GM18951 (cell line): Measurements from ENCODE around the gene COLEC12.

ENCODE experiments used
- POLR2A ChIP-seq: IDR thresholded peaks from 4 replicates; pipeline ENCODE4 v1.6.1; 2011; ENCODE audit warnings: mild to moderate bottlenecking; ENCODE audit not compliant: insufficient read length, insufficient read depth; ENCODE audit errors: extremely low read depth
- in situ Hi-C: fragments of 300-500 bp; cut with MboI; formaldehyde crosslinking; loops from one replicate; pipeline ENCODE4 v1.12.0; 2022; ENCODE audit warnings: low sequenced_read_pairs, mixed read lengths, inconsistent platforms; ENCODE audit not compliant: unreplicated experiment

The COLEC12 gene

DNA sequence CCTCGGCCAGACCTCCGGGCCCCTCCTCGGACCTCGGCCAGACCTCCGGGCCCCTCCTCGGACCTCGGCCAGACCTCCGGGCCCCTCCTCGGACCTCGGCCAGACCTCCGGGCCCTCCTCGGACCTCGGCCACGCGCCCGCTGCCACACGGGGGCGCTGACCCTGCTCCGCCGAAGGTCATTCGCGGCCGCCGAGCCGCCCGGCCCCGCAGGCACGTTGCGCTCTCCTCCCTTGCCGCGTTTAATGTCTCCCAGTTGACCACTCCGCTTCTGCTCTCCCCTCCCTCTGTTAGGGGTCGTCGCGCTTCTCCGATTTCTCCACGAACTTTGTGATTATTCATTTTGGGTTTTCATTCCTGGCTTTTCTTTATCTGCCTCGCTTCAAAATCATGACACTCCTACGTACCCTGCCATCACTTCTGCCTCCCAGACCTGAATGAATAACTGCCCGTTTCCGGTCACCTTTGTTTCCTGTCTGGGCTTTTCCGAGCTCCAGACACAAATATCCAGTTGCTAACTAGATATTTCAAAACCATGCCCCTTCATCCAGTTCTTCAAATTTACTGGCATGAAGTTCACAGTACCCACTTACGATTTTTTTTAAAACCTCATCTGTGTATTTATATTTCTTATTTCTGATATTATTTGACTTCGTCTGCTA, 14.8 kb upstream of the COLEC12 start:
- TF ChIP-seq POLR2A, result no peak
- in situ Hi-C loops, result no loop called here

DNA sequence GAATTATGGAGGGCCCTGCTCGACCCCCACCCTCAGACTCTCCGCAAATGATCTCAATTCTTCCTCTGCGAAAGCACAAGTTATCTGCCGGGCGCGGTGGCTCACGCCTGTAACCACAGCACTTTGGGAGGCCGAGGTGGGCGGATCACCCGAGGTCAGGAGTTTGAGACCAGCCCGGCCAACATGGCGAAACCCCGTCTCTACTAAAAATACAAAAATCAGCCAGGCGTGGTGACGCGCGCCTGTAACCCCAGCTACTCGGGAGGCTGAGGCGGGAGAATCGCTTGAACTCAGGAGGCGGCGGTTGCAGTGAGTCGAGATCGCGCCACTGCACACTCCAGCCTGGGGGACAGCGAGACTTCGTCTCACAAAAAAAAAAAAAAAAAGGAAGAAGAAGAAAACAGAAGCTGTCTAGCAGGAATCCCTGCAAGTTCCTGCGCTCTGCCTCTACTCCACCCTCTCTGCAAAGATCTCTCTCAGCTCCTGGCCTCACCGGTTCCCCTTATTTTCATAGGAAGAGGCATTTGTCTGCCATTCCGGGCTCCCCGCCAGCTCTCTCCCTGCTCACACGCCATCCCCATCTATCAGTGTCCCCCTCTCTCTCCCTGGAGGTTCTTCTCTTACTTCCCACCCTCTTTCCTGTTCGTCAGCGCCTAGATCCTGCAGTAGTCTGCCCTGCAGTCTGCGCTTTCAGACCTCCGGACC, 13.5 kb upstream of the COLEC12 start:
- in situ Hi-C loops, result no loop called here

DNA sequence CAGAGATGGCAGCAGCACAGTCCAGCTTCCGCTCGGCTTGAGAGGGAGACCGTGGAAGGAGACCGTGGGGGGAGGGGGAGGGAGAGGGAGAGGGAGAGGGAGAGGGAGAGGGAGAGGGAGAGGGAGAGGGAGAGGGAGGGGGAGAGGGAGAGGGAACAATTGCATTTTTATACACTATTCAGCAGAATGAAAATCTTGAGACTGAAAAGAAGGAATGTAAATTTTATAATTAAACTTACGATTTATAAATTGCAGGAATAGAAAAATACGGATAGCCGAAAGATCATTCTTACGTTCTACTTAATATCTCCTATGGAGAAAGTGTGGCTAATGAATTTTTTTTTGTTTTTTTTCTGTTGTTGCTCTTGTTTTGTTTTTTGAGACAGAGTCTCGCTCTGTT, 12.5 kb upstream of the COLEC12 start:
- in situ Hi-C loops, result no loop called here
- no peak for TF ChIP-seq POLR2A

More for the DNA sequence above, 13.5 kb upstream of the COLEC12 start:
- TF ChIP-seq POLR2A, result no peak

DNA sequence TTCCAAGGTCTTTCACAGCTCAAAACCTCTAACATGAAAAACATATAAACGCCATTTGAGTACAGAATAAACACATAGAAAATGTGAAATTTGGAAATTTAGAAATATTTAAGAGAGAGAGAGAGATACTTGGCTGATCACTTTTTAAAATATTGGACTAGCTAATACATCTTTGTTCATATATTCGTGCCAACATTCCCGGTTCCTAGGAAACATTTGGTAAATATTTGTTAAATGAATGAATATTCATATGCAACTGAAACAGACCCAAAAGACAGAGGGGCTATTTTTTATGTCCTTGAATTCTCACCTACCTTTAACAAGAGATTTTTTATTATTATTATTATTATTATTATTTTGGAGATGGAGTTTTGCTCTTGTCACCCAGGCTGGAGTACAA, 8.3 kb upstream of the COLEC12 start:
- no peak for TF ChIP-seq POLR2A

DNA sequence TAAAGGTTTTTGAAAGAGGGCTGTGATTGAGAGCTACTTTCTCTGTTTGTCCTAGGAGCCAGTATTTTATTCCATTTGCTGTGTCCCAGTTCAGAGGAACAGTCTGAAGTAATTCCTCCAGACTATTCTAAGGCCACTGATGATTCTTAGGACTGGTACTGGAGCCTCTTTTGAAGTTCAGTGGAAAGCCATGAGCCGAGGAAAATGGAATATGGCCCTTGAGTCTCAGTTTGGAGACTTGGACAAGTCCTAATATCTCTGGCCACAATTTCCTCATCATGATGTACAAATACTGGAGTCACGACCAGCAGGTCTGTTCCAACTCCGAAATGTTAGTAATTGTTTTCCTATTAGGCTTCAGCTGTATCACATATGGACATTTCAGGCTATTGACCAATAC, 7.1 kb upstream of the COLEC12 start:
- in situ Hi-C loops, result no loop called here
- no peak for TF ChIP-seq POLR2A

More for the DNA sequence above, 8.3 kb upstream of the COLEC12 start:
- in situ Hi-C loops, result no loop called here

DNA sequence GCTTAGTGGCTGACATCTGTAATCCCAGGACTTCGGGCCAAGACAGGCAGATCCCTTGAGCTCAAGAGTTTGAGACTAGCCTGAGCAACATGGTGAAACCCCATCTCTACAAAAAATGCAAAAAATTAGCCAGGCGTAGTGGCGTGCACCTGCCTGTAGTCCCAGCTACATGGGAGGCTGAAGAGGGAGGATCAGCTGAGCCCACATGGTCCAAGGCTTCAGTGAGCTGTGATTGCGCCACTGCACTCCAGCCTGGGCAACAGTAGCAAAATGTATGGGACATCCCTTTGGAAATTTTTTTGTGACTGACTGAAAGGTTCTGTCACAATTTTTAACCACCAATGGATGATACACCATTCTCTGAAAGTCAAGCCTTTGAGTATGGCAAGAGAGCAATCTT, 6.3 kb upstream of the COLEC12 start:
- in situ Hi-C loops, result no loop called here

DNA sequence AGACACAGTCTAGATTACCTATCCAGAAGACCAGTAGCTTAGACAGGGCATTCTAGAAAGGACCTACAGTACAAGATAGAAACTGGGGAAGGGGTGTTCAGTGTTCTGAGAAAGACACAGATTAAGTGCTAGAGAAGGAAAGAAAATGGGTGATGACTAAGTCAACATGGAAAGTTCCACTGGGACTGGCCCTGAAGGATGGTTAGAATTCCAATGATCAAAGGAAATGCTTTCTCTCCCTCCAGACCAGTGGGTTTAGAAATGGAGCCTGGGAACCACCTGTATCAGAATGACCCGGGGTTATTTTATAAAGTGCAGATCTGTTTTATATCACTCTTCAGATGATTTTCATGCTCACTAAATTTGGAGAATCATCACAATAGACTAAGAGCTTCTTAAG, 5.8 kb upstream of the COLEC12 start:
- no peak for TF ChIP-seq POLR2A
- in situ Hi-C loops, result no loop called here

More for the DNA sequence above, 6.3 kb upstream of the COLEC12 start:
- no peak for TF ChIP-seq POLR2A

DNA sequence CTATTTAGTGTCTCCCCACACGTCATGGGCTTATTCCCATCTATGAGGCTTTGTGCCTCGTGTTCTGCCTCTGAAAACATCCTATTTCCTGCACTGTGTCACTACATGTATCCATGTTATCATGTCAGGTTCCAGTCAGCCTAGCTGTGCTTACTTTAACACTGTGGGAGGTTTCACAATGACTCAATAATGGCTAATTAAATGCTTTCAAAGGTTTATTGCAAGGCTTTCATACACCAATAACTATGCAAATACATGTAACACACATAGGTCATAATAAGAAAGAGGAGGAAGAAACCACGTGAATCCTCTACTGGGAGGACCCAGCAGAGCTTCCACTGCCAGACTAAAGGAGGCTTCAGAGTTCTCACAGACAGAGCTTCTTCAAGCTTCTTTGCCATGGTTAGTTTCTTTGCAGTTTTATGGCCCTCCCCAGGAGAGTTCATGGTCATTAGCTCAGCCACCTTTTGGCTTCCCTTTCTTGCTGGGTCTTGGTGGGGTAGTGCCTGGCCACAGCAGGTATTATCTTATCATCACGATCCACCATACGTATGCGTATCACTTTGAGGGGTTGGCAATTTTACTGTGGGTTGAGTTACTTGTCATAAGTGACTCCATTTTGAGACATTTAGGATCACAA, 5.1 kb upstream of the COLEC12 start:
- in situ Hi-C loops, result no loop called here
- TF ChIP-seq POLR2A, result no peak

DNA sequence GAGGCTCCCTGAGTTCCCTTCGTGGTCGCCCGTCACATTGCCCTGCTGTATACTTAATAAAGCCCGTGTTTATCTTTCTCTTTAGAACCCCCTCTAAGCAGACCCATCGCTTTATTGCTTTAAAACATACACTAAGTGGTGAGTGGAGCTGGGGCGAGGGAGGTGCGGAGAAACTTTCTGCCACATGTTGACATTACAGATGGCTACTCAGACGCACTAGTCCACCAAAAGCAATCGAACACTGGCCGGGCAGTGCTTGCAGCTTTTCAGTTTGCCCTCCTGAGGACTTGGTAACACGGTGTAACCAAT, 859 bp upstream of the COLEC12 start:
- no peak for TF ChIP-seq POLR2A
- in situ Hi-C loops, result no loop called here

DNA sequence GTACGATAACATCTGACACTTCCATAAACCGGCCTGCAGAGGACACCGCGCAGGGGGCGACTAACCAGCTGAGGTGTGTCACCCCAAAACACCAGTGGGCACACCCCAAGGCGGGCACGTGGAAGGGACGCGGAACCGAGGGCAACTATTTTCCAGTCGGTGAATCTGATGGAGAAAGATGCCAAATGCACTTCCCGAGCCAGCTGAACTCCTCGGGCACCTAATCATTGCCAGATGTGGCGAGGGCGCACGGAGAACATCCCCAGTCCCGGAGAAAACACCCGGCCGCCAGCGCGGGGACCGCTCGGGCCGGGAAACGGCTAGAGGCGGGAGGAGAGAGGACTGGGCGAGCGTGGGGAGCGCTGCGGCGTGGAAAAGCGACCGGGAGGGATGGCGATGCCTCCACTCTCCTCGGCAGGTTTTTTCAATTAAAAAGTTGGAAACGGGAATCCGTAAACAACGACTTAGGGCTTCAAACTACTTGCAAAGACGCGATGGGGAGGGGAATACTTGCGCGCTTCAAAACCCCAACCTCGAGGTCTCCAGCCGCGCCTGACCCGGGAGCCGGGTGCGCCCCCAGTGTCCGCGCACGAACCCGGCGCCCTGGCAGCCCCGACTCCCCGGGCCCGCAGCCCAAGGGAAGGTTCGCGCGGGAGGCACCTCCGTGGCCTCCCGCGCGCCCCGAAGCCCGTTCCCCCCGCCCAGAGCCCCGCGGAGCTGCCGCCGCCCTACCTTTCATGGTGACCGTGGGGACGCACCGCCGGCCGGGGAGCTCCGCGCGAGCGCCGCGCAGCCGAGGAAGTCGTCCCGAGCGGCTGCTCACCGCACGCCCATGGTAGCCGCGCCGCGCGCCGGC, 497 bp downstream of the COLEC12 start:
- TF ChIP-seq POLR2A, result no peak
- in situ Hi-C loops, result no loop called here

DNA sequence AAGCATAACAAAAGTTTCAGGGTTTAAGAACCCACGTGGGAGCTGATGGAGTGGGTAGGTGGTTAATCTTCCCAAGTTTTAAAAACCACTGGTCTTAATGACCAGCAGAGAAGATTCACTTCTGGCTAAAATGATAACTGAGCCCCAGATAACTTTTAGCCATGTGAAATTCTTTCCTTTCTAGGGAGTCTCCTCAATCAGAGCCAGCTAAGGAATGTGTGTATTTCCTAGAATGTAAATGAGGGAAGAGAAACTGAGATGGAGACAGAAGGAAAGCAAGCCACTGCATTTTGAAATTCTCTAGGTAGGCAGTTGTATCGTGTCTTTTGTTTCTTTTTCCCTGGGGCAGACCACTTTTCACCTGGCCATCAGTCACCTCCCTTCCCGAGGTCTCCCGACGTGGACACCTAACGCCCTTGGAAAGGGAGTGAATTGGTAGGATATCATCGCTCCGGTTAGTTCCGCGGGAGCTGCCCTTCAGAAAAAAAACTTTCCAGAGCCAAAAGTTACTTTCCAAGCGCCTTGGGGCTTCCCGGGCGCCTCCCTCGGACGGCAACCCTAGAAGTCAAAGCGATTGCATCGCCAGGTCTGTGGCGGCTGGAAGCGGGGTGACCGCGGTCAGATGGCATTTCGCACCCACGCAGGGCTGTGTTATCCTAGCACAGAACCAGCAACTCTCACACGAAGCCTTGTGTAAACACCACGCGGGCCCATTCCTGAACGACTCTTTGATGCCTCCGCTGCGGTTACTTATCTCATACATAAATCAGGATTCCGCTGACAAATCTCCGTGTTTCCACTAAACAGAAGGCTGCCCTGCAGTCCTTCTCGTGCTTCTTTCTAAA, 1.3 kb downstream of the COLEC12 start:
- in situ Hi-C loops, result no loop called here

DNA sequence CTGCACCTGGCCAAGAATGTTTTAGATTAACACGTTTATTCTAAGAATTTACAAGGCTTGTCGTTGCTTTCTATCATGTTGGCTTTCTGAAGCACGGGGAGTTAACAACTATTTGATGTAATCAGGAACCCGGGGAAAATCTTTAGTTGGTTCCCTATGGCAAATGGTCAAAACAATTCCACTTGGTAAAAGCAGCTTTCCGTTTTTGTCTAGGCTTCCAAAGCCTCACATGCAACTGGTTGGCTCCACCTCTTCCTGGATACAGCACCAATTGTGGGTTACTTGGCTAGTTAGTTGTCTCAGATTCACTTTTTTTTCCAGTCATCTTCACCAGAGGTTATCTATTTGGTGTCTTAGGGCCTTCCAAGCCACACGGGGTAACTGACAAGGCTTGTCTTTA, 2.8 kb downstream of the COLEC12 start:
- in situ Hi-C loops, result no loop called here

More for the DNA sequence above, 1.3 kb downstream of the COLEC12 start:
- TF ChIP-seq POLR2A, result no peak

More for the DNA sequence above, 2.8 kb downstream of the COLEC12 start:
- TF ChIP-seq POLR2A, result no peak
